Stomach (tissue), 9 donors: ENCODE measurements around the gene XYLT1. TPM values are rescaled to one million over a fixed set of nuclear protein-coding genes. Genes with fewer than 3 reads are reported as not detected.

Experiments
- DNase-seq, 2 donors: peaks; one replicate each; pipeline versions ENCODE4 v3.0.0 to v3.0.0-alpha.2; 2013 to 2019
- H3K27ac ChIP-seq, 5 donors: fragments of 200-600 bp in 4 of 5; sonication (generic) in 4 of 5; one replicate each; pipeline ENCODE4 v1.5.1; 2013 to 2019; ENCODE audit warnings: mild to moderate bottlenecking in 1 of 5, moderate library complexity in 1 of 5
- H3K27me3 ChIP-seq, 3 donors: fragments of 200-600 bp; sonication (generic); one replicate each; pipeline ENCODE4 v1.5.1; 2017 to 2019; ENCODE audit warnings: mixed run types in 1 of 3
- H3K36me3 ChIP-seq, 4 donors: fragments of 200-600 bp; sonication (generic); 1 replicate in 3 of 4; 2 replicates in 1 of 4; pipeline ENCODE4 v1.5.1; 2016 to 2019
- H3K4me1 ChIP-seq, 4 donors: fragments of 200-600 bp; sonication (generic); one replicate each; pipeline ENCODE4 v1.5.1; 2016 to 2019
- H3K4me3 ChIP-seq, 4 donors: fragments of 200-600 bp; sonication (generic) in 3 of 4; one replicate each; pipeline ENCODE4 v1.5.1; 2016 to 2019; ENCODE audit warnings: mild to moderate bottlenecking in 1 of 4
- H3K9me3 ChIP-seq, 4 donors: fragments of 200-600 bp; sonication (generic); one replicate each; pipeline ENCODE4 v1.5.1; 2016 to 2019
- CTCF ChIP-seq, 7 experiments: fragments of 450-650 bp in 4 of 7; fragments of 200-600 bp in 3 of 7; sonication (generic) in 3 of 7; IDR thresholded peaks; one replicate each; pipeline ENCODE4 v1.5.1; 2016 to 2019; ENCODE audit warnings: antibody characterized with exemption in 7 of 7, control low read depth in 2 of 7, mild to moderate bottlenecking in 1 of 7
- EP300 ChIP-seq: sonication (generic); formaldehyde crosslinking; IDR thresholded peaks from one replicate; pipeline ENCODE4 v1.6.1; 2017; ENCODE audit warnings: antibody characterized with exemption
- POLR2A ChIP-seq, 4 donors: fragments of 450-650 bp; IDR thresholded peaks; one replicate each; pipeline ENCODE4 v1.6.1; 2016; ENCODE audit warnings: antibody characterized with exemption in 4 of 4, control low read depth in 2 of 4, mild to moderate bottlenecking in 1 of 4, moderate library complexity in 1 of 4
- POLR2AphosphoS5 ChIP-seq, 3 donors: sonication (generic); formaldehyde crosslinking; IDR thresholded peaks; one replicate each; pipeline ENCODE4 v1.6.1; 2016; ENCODE audit warnings: antibody characterized with exemption in 3 of 3
- WGBS, 5 donors: extraction: QIAGEN DNeasy Blood & Tissue Kit in 3 of 5; methylation state at CpG; one replicate each; pipeline versions ENCODE4 v1.1.5 to v1.1.7; 2013 to 2018; 5-methylcytosine and 5-hydroxymethylcytosine counted together
- intact Hi-C: fragments of 100-400 bp; cut with DNase I; formaldehyde crosslinking; loops from one replicate; pipeline ENCODE4 v1.15.1; 2023; ENCODE audit warnings: low total_unique reads
- polyA plus RNA-seq, 3 donors: library from polyadenylated mRNA; stranded (reverse); fragments of 200-250 nt; gene quantifications; one replicate each; pipeline ENCODE4 v1.2.3, GENCODE V29; 2013
- total RNA-seq, 5 donors: library from RNA; depleted of rRNA; stranded (reverse); fragments of >200 nt; gene quantifications; one replicate each; pipeline versions ENCODE4 v1.1.0 to v1.2.3, GENCODE V29; 2014 to 2016
- donor health status: healthy with polysubstance abuse.
- donor health status: Bipolar disorder and iron deficiency.
- donor health status: healthy.

The XYLT1 gene
- total and polyA plus RNA-seq, 8 donors = 0.87 to 59.5 (median 9.5) TPM

GRCh38 chr16:17342031-17342430 lies 128.7 kb downstream of the XYLT1 start:
- H3K27me3 ChIP-seq = no peaks in the 10 kb centered on the region
- peak overlapping the region in 4 of 5 donors; percentile 1 to 83 (median 41) for H3K27ac ChIP-seq
- H3K9me3 ChIP-seq = no peaks in the 10 kb centered on the region
- H3K4me3 ChIP-seq = no peak overlapping the region
- H3K4me1 ChIP-seq = peaks cover 17 to 70% (median 37%) of the 10 kb centered on the region in 4 donors
- intact Hi-C loops = no loop called here
- 72 to 91% (median 88%) methylated on average over 2 of the region's 2 CpGs for WGBS, 5 donors
- no peak for TF ChIP-seq POLR2A (IDR thresholded peaks at IDR 0.05)
- no peak for TF ChIP-seq CTCF (IDR thresholded peaks at IDR 0.05)
- TF ChIP-seq EP300 = no peak
- TF ChIP-seq POLR2AphosphoS5 (IDR thresholded peaks at IDR 0.05) = no peak
- DNase-seq = no peak
- H3K36me3 ChIP-seq = no peaks in the 10 kb centered on the region

GRCh38 chr16:17340804-17341203 lies 130.0 kb downstream of the XYLT1 start:
- H3K27me3 ChIP-seq = no peaks in the 10 kb centered on the region
- H3K27ac ChIP-seq = peak overlapping the region in 3 of 5 donors; percentile 43 to 65 (median 45)
- H3K9me3 ChIP-seq = no peaks in the 10 kb centered on the region
- H3K4me3 ChIP-seq = no peak overlapping the region
- TF ChIP-seq POLR2A (IDR thresholded peaks at IDR 0.05) = no peak
- no peak for TF ChIP-seq EP300
- no peak for TF ChIP-seq POLR2AphosphoS5 (IDR thresholded peaks at IDR 0.05)
- TF ChIP-seq CTCF (IDR thresholded peaks at IDR 0.05) = no peak
- no peak for DNase-seq
- no peaks in the 10 kb centered on the region for H3K36me3 ChIP-seq
- intact Hi-C loops = no loop called here
- peaks cover 14 to 63% (median 35%) of the 10 kb centered on the region in 4 donors for H3K4me1 ChIP-seq
- WGBS, 5 donors = 63 to 84% (median 76%) methylated on average over 4 of the region's 4 CpGs

- Histone ChIP-seq H3K27me3 (no peaks in the 10 kb centered on the region), H3K9me3 (no peaks in the 10 kb centered on the region), H3K4me1 (peaks cover 13 to 56% (median 30%) of the 10 kb centered on the region in 4 donors), H3K27ac (peak overlapping the region in 4 of 5 donors; percentile 36 to 65 (median 44)), H3K4me3 (no peak overlapping the region), H3K36me3 (no peaks in the 10 kb centered on the region)
- WGBS, 5 donors = 66 to 87% (median 71%) methylated on average over 7 of the region's 7 CpGs
- intact Hi-C loops = no loop called here
- peak; percentile 41 to 51 for DNase-seq
- TF ChIP-seq POLR2AphosphoS5 (IDR thresholded peaks at IDR 0.05) (peak; percentile 11 to 59 (median 50)), EP300 (no peak), POLR2A (IDR thresholded peaks at IDR 0.05) (no peak)
Measured at GRCh38 chr16:17339764-17340541, 130.8 kb downstream of the XYLT1 start.

GRCh38 chr16:17338244-17338643 lies 132.5 kb downstream of the XYLT1 start:
- 95 to 99% (median 96%) methylated on average over 7 of the region's 7 CpGs for WGBS, 5 donors
- no peak for DNase-seq
- Histone ChIP-seq H3K27ac (peak overlapping the region in 1 of 5 donors; percentile 65), H3K4me1 (peaks cover 14 to 54% (median 29%) of the 10 kb centered on the region in 4 donors), H3K4me3 (no peak overlapping the region), H3K36me3 (no peaks in the 10 kb centered on the region), H3K9me3 (no peaks in the 10 kb centered on the region), H3K27me3 (no peaks in the 10 kb centered on the region)
- intact Hi-C loops = no loop called here
- TF ChIP-seq POLR2A (IDR thresholded peaks at IDR 0.05) (no peak), POLR2AphosphoS5 (IDR thresholded peaks at IDR 0.05) (no peak)

- 90 to 98% (median 96%) methylated on average over 5 to 8 of the region's 8 CpGs for WGBS, 5 donors
- peak overlapping the region in 1 of 5 donors; percentile 78 for H3K27ac ChIP-seq
- no peak overlapping the region for H3K4me3 ChIP-seq
- H3K4me1 ChIP-seq = peaks cover 10 to 45% (median 17%) of the 10 kb centered on the region in 4 donors
- H3K9me3 ChIP-seq = no peaks in the 10 kb centered on the region
- intact Hi-C loops = no loop called here
- H3K27me3 ChIP-seq = no peaks in the 10 kb centered on the region
- no peak for TF ChIP-seq POLR2A (IDR thresholded peaks at IDR 0.05)
- TF ChIP-seq POLR2AphosphoS5 (IDR thresholded peaks at IDR 0.05) = no peak
- no peak for TF ChIP-seq CTCF (IDR thresholded peaks at IDR 0.05)
- TF ChIP-seq EP300 = no peak
- no peak for DNase-seq
- H3K36me3 ChIP-seq = no peaks in the 10 kb centered on the region
Measured at GRCh38 chr16:17336530-17336900, 134.2 kb downstream of the XYLT1 start.
